ENCODE data around the gene CFAP97. TPM values are rescaled to one million over a fixed set of nuclear protein-coding genes. Genes with fewer than 3 reads are reported as not detected.
A peak's percentile ranks its signal among the peaks of the same experiment; 100 is the strongest.

Gene CFAP97
- total and polyA plus RNA-seq, 9 of the 15 experiments (the other 6 are each of a cell fraction or from before 2014, with no cell fraction given), result 17.3 to 57.8 (median 44.4) TPM

GRCh38 chr4:185119927-185120630 lies 83.7 kb downstream of the CFAP97 start (continued):
- no peak for TF ChIP-seq SAFB (IDR thresholded peaks at IDR 0.05; ENCODE audit: borderline replicate concordance, low read depth, low read length)
- no peak for TF ChIP-seq TAF1 (IDR thresholded peaks at IDR 0.05; ENCODE audit: control insufficient read depth, extremely low read depth, insufficient read depth, low read length, severe bottlenecking)
- TF ChIP-seq PRPF4 (IDR thresholded peaks at IDR 0.05; ENCODE audit: insufficient read depth, low read depth, low read length, poor library complexity, severe bottlenecking), result no peak
- TF ChIP-seq E2F8 (IDR thresholded peaks at IDR 0.05; ENCODE audit: low read depth, partially characterized antibody), result no peak
- TF ChIP-seq JUN (IDR thresholded peaks at IDR 0.05; ENCODE audit: borderline replicate concordance, low read depth, low read length), result no peak
- TF ChIP-seq JUN (CRISPR knock-in tag; IDR thresholded peaks at IDR 0.05; ENCODE audit: borderline replicate concordance), result no peak
- TF ChIP-seq BCOR (IDR thresholded peaks at IDR 0.05), result no peak
- no peak for TF ChIP-seq ZNF76 (CRISPR knock-in tag; IDR thresholded peaks at IDR 0.05; ENCODE audit: borderline replicate concordance)
- no peak for TF ChIP-seq ZBTB33 (CRISPR knock-in tag; IDR thresholded peaks at IDR 0.05)
- TF ChIP-seq KLF13 (tag; IDR thresholded peaks at IDR 0.05; ENCODE audit: borderline replicate concordance, low read depth), result no peak
- no peak for TF ChIP-seq GABPB1 (CRISPR knock-in tag; IDR thresholded peaks at IDR 0.05)
- no peak for TF ChIP-seq SIRT6 (IDR thresholded peaks at IDR 0.05; ENCODE audit: low read depth, low read length)
- no peak for TF ChIP-seq EHMT2 (IDR thresholded peaks at IDR 0.05)
- TF ChIP-seq ZNF589 (CRISPR knock-in tag; IDR thresholded peaks at IDR 0.05; ENCODE audit: low read depth), result no peak
- no peak for TF ChIP-seq ZNF347 (CRISPR knock-in tag; IDR thresholded peaks at IDR 0.05; ENCODE audit: low read depth)
- peak; percentile 54 for TF ChIP-seq USF1 (CRISPR knock-in tag; IDR thresholded peaks at IDR 0.05)
- TF ChIP-seq MXI1 (IDR thresholded peaks at IDR 0.05; ENCODE audit: low read depth, low read length), result no peak
- TF ChIP-seq STAT6 (CRISPR knock-in tag; IDR thresholded peaks at IDR 0.05), result no peak
- TF ChIP-seq DDX20 (tag; IDR thresholded peaks at IDR 0.05; ENCODE audit: low read depth), result no peak
- TF ChIP-seq RFX5 (IDR thresholded peaks at IDR 0.05; ENCODE audit: low read depth, low read length), result no peak
